Measurements from ENCODE around the gene KLHL26.

KLHL26 gene

GRCh38 chr19:18588611-18589379 lies 48.0 kb upstream of the KLHL26 start, which contains the start of gene REX1BD:
REX1BD (plus strand) TSS chr19:18588798; CDS start chr19:18588802, 4 bp downstream.
- H3F3A ChIP-seq (ENCODE audit: insufficient read depth) = peaks cover 11% of the 10 kb centered on the region
- peak within 1 kb of the TSS; percentile 80 for H3K27ac ChIP-seq (ENCODE audit: low read depth, low read length)
- TF ChIP-seq CTCF (IDR thresholded peaks at IDR 0.05; ENCODE audit: insufficient read depth, low read length, poor library complexity, severe bottlenecking) (peak; percentile 82), EZH2phosphoT487 (conservative IDR thresholded peaks at IDR 0.05; ENCODE audit: low read length) (no peak)
- H3K9me2 ChIP-seq (replicated peaks; ENCODE audit: insufficient read depth, low read length) = no peaks in the 10 kb centered on the region
- H3K27me3 ChIP-seq (ENCODE audit: low read length) = no peaks in the 10 kb centered on the region
- peak within 1 kb of the TSS; percentile 69 for H3K9ac ChIP-seq (ENCODE audit: low read length)
- H3K79me2 ChIP-seq (ENCODE audit: insufficient read depth, low read length) = no peaks in the 10 kb centered on the region
- H3K4me3 ChIP-seq (ENCODE audit: insufficient read depth, low read length, poor library complexity, severe bottlenecking) = peak within 1 kb of the TSS; percentile 67
- H4K20me1 ChIP-seq (ENCODE audit: low read depth, low read length) = no peaks in the 10 kb centered on the region
- peak within 1 kb of the TSS; percentile 83 for H2AFZ ChIP-seq (ENCODE audit: low read depth, low read length, severe bottlenecking)
- H3K36me3 ChIP-seq (ENCODE audit: low read length) = no peaks in the 10 kb centered on the region
- H3K9me3 ChIP-seq (ENCODE audit: insufficient read depth, low read length) = no peaks in the 10 kb centered on the region
- H3K4me2 ChIP-seq (ENCODE audit: low read depth, low read length, poor library complexity, severe bottlenecking) = peak within 1 kb of the TSS; percentile 76

GRCh38 chr19:18589380-18590272 lies 47.2 kb upstream of the KLHL26 start:
- peak overlapping the region; percentile 69 for H3K9ac ChIP-seq (ENCODE audit: low read length)
- no peaks in the 10 kb centered on the region for H3K9me2 ChIP-seq (replicated peaks; ENCODE audit: insufficient read depth, low read length)
- peak overlapping the region; percentile 83 for H2AFZ ChIP-seq (ENCODE audit: low read depth, low read length, severe bottlenecking)
- H3K4me2 ChIP-seq (ENCODE audit: low read depth, low read length, poor library complexity, severe bottlenecking) = peak overlapping the region; percentile 76
- peaks cover 11% of the 10 kb centered on the region for H3F3A ChIP-seq (ENCODE audit: insufficient read depth)
- H3K4me3 ChIP-seq (ENCODE audit: insufficient read depth, low read length, poor library complexity, severe bottlenecking) = peak overlapping the region; percentile 67
- H3K9me3 ChIP-seq (ENCODE audit: insufficient read depth, low read length) = no peaks in the 10 kb centered on the region
- H3K27ac ChIP-seq (ENCODE audit: low read depth, low read length) = peak overlapping the region; percentile 80
- H3K27me3 ChIP-seq (ENCODE audit: low read length) = no peaks in the 10 kb centered on the region
- no peaks in the 10 kb centered on the region for H3K79me2 ChIP-seq (ENCODE audit: insufficient read depth, low read length)
- TF ChIP-seq EZH2phosphoT487 (conservative IDR thresholded peaks at IDR 0.05; ENCODE audit: low read length) (no peak), CTCF (IDR thresholded peaks at IDR 0.05; ENCODE audit: insufficient read depth, low read length, poor library complexity, severe bottlenecking) (no peak)
- H4K20me1 ChIP-seq (ENCODE audit: low read depth, low read length) = no peaks in the 10 kb centered on the region
- no peaks in the 10 kb centered on the region for H3K36me3 ChIP-seq (ENCODE audit: low read length)

- H3K36me3 ChIP-seq (ENCODE audit: low read length) = no peaks in the 10 kb centered on the region
- peak overlapping the region; percentile 80 for H3K27ac ChIP-seq (ENCODE audit: low read depth, low read length)
- TF ChIP-seq EZH2phosphoT487 (conservative IDR thresholded peaks at IDR 0.05; ENCODE audit: low read length) = no peak
- TF ChIP-seq CTCF (IDR thresholded peaks at IDR 0.05; ENCODE audit: insufficient read depth, low read length, poor library complexity, severe bottlenecking) = peak; percentile 34
- no peaks in the 10 kb centered on the region for H3K9me2 ChIP-seq (replicated peaks; ENCODE audit: insufficient read depth, low read length)
- no peaks in the 10 kb centered on the region for H4K20me1 ChIP-seq (ENCODE audit: low read depth, low read length)
- no peaks in the 10 kb centered on the region for H3K9me3 ChIP-seq (ENCODE audit: insufficient read depth, low read length)
- H3K27me3 ChIP-seq (ENCODE audit: low read length) = no peaks in the 10 kb centered on the region
- no peaks in the 10 kb centered on the region for H3K79me2 ChIP-seq (ENCODE audit: insufficient read depth, low read length)
- H3F3A ChIP-seq (ENCODE audit: insufficient read depth) = peaks cover 11% of the 10 kb centered on the region
- H2AFZ ChIP-seq (ENCODE audit: low read depth, low read length, severe bottlenecking) = peak overlapping the region; percentile 83
- H3K4me3 ChIP-seq (ENCODE audit: insufficient read depth, low read length, poor library complexity, severe bottlenecking) = peak overlapping the region; percentile 67
- H3K9ac ChIP-seq (ENCODE audit: low read length) = peak overlapping the region; percentile 69
- peak overlapping the region; percentile 76 for H3K4me2 ChIP-seq (ENCODE audit: low read depth, low read length, poor library complexity, severe bottlenecking)
Observed at GRCh38 chr19:18590273-18591272, 46.3 kb upstream of the KLHL26 start.

Data from SU-DHL-6 (cell line).